OCI-LY7 (cell line): ENCODE data around the gene SRCIN1. TPM values are rescaled to one million over a fixed set of nuclear protein-coding genes. Genes with fewer than 3 reads are reported as not detected.
A peak's percentile ranks its signal among the peaks of the same experiment; 100 is the strongest.

ENCODE experiments used
- BruUV-seq: library from RNA; stranded (reverse); fragments of 400-500 nt; replicated peaks from 2 replicates; lab custom pipeline; 2021; lab: Mats Ljungman, UMichigan
- CTCF ChIA-PET: fragments of 300-600 bp; sonication (Branson Sonifier 250); formaldehyde crosslinking; loops from one replicate; lab custom pipeline; 2022; ENCODE audit warnings: antibody characterized with exemption; ENCODE audit not compliant: unreplicated experiment; lab: Charles Lee
- POLR2A ChIA-PET: fragments of 300-600 bp; sonication (Branson Sonifier 250); formaldehyde crosslinking; loops from one replicate; lab custom pipeline; 2022; ENCODE audit warnings: antibody characterized with exemption; lab: Charles Lee
- DNase-seq: peaks from one replicate; pipeline ENCODE4 v3.0.0-alpha.2; 2015; ENCODE audit warnings: low spot score
- H2AFZ ChIP-seq: fragments of 200-600 bp; sonication (generic), shearing (Covaris generic); 2 replicates; pipeline ENCODE4 v1.6.1; 2014; ENCODE audit warnings: mild to moderate bottlenecking, antibody characterized with exemption, low read length, moderate library complexity
- H3K27ac ChIP-seq: fragments of 200-600 bp; sonication (generic); 2 replicates; pipeline ENCODE4 v1.5.1; 2014; ENCODE audit warnings: mixed run types, low read depth, mild to moderate bottlenecking, moderate library complexity, low read length, inconsistent platforms; ENCODE audit not compliant: poor library complexity, severe bottlenecking
- H3K36me3 ChIP-seq: fragments of 200-600 bp; sonication (generic); 2 replicates; pipeline ENCODE4 v1.6.1; 2014; ENCODE audit warnings: mild to moderate bottlenecking, antibody characterized with exemption, low read length, moderate library complexity, mixed read lengths; ENCODE audit not compliant: insufficient read depth
- H3K4me1 ChIP-seq: fragments of 200-600 bp; sonication (generic); 2 replicates; pipeline ENCODE4 v1.5.1; 2014; ENCODE audit warnings: mild to moderate bottlenecking, low read length; ENCODE audit not compliant: insufficient read depth, poor library complexity, severe bottlenecking
- H3K4me2 ChIP-seq: fragments of 200-600 bp; sonication (generic); 2 replicates; pipeline ENCODE4 v1.6.1; 2014; ENCODE audit warnings: mild to moderate bottlenecking, low read length
- H3K4me3 ChIP-seq: fragments of 200-600 bp; sonication (generic); 2 replicates; pipeline ENCODE4 v1.5.1; 2014; ENCODE audit warnings: mild to moderate bottlenecking, low read depth, low read length; ENCODE audit not compliant: poor library complexity, severe bottlenecking
- H3K79me2 ChIP-seq: fragments of 200-600 bp; sonication (generic); 2 replicates; pipeline ENCODE4 v1.6.1; 2016; ENCODE audit warnings: low read depth, mild to moderate bottlenecking, low read length, moderate library complexity, mixed read lengths; ENCODE audit not compliant: insufficient read depth
- H3K9me2 ChIP-seq: fragments of 200-600 bp; sonication (generic); 2 replicates; pipeline ENCODE4 v1.6.1; 2016; ENCODE audit warnings: mild to moderate bottlenecking, low read length, mixed read lengths; ENCODE audit not compliant: insufficient read depth
- H3K9me3 ChIP-seq: fragments of 200-600 bp; sonication (generic); 2 replicates; pipeline ENCODE4 v1.6.1; 2014; ENCODE audit warnings: mild to moderate bottlenecking, mixed run types, low read length, mixed read lengths
- H4K20me1 ChIP-seq: fragments of 200-600 bp; sonication (generic); 2 replicates; pipeline ENCODE4 v1.6.1; 2014; ENCODE audit warnings: mild to moderate bottlenecking, antibody characterized with exemption, low read length, moderate library complexity, mixed read lengths; ENCODE audit not compliant: insufficient read depth
- CTCF ChIP-seq: fragments of 200-600 bp; sonication (generic); conservative IDR thresholded peaks from 2 replicates; pipeline ENCODE4 v1.5.1; 2014; ENCODE audit warnings: mild to moderate bottlenecking, antibody characterized with exemption, low read length, moderate library complexity, mixed read lengths
- EZH2phosphoT487 ChIP-seq: fragments of 200-600 bp; sonication (generic); IDR thresholded peaks from 2 replicates; pipeline ENCODE4 v1.6.1; 2018; ENCODE audit warnings: low read depth, borderline replicate concordance, mild to moderate bottlenecking, mixed run types, antibody characterized with exemption, low read length, moderate library complexity, mixed read lengths
- intact Hi-C: fragments of 100-400 bp; cut with micrococcal nuclease; formaldehyde crosslinking; loops from one replicate; pipeline ENCODE4 v1.10.0; 2022; ENCODE audit not compliant: unreplicated experiment
- total RNA-seq, 2 experiments: library from RNA; depleted of rRNA in 1 of 2; stranded (reverse); fragments of >200 nt in 1 of 2; shearing (Covaris generic) in 1 of 2; gene quantifications; 2 replicates each; pipeline ENCODE4 v1.2.3, GENCODE V29; 2014 to 2022

Gene SRCIN1
- total RNA-seq, 2 experiments from 2014 or later, result 1.5 to 4.6 TPM

- ChIA-PET CTCF (interaction anchor here (0.5 to 1.5 kb wide), 12 partner anchors 8 to 727 kb away, joined by 3 to 26 read pairs (median 4); no protein-coding TSS in a partner anchor), POLR2A (interaction anchor here (0.6 to 1.6 kb wide), 4 partner anchors 14 to 177 kb away, joined by 3 to 5 read pairs (median 4); no protein-coding TSS in a partner anchor)
- Histone ChIP-seq H3K79me2 (no peaks in the 10 kb centered on the region), H2AFZ (peak overlapping the region; percentile 75), H3K36me3 (no peaks in the 10 kb centered on the region), H3K4me2 (peak overlapping the region; percentile 92), H3K9me2 (no peaks in the 10 kb centered on the region), H3K4me1 (peaks cover 23% of the 10 kb centered on the region), H3K9me3 (no peaks in the 10 kb centered on the region), H3K4me3 (peak overlapping the region; percentile 64), H4K20me1 (no peaks in the 10 kb centered on the region), H3K27ac (no peak overlapping the region)
- TF ChIP-seq CTCF (peak; percentile 86), EZH2phosphoT487 (no peak)
- BruUV-seq, result no TSS peak
- DNase-seq, result peak; percentile 93
- intact Hi-C loops, result loop anchor here (1.0 to 2.0 kb wide), 2 partner anchors 27 to 109 kb away; no protein-coding TSS in a partner anchor
These were observed 47.7 kb downstream of the SRCIN1 start for GRCh38 chr17:38557836-38558727.

GRCh38 chr17:38557396-38557795 lies 48.4 kb downstream of the SRCIN1 start:
- Histone ChIP-seq H4K20me1 (no peaks in the 10 kb centered on the region), H2AFZ (no peak overlapping the region; the same call in 1 of the 2 replicates), H3K9me3 (no peaks in the 10 kb centered on the region), H3K4me2 (peak overlapping the region; percentile 92), H3K4me3 (no peak overlapping the region), H3K79me2 (no peaks in the 10 kb centered on the region), H3K27ac (no peak overlapping the region), H3K4me1 (peaks cover 23% of the 10 kb centered on the region), H3K9me2 (no peaks in the 10 kb centered on the region), H3K36me3 (no peaks in the 10 kb centered on the region)
- intact Hi-C loops, result no loop called here
- no peak for TF ChIP-seq CTCF
- TF ChIP-seq EZH2phosphoT487, result no peak
- ChIA-PET POLR2A (interaction anchor here (0.6 to 0.7 kb wide), 3 partner anchors 14 to 178 kb away, joined by 3 to 5 read pairs (median 3); no protein-coding TSS in a partner anchor), CTCF (interaction anchor here (0.5 to 1.5 kb wide), 7 partner anchors 9 to 106 kb away, joined by 3 to 14 read pairs (median 5); no protein-coding TSS in a partner anchor)
- no TSS peak for BruUV-seq
- no peak for DNase-seq
